Measurements from ENCODE around the gene OR2T11. TPM values are rescaled to one million over a fixed set of nuclear protein-coding genes. Genes with fewer than 3 reads are reported as not detected.

OR2T11 gene
- total and polyA plus RNA-seq, 2 donors (not counting 3 experiments of a cell fraction or from before 2014, with no cell fraction given) = not detected

DNA sequence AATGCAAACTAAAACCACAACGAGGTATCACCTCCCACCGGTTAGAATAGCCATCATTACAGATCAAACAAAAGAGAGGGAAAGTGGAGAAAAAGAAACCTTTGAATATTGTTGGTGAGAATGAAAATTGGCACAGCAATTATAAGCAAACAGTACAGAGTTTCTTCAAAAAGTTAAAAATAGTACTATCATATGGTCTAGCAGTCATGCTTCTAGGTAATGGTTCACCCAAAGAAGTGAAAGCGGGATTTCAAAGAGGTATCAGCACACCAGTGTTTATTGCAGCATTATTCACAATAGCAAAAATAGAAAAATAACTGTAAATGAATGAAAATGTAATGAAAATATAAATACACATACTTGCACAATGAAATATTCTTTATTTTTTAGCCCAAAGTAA lies 45.6 kb downstream of the OR2T11 start:
- H3K9me3 ChIP-seq (replicated peaks; ENCODE audit: control insufficient read depth, insufficient read depth, low read length) = no peaks in the 10 kb centered on the region
- H3K27ac ChIP-seq (ENCODE audit: insufficient read depth, low read depth, low read length) = no peak overlapping the region
- intact Hi-C loops (cut with micrococcal nuclease) = no loop called here
- no peaks in the 10 kb centered on the region for H3K9me1 ChIP-seq (replicated peaks; ENCODE audit: control insufficient read depth, extremely low read depth, insufficient read depth, low read length)
- TF ChIP-seq POLR2A (IDR thresholded peaks at IDR 0.05; ENCODE audit: low read depth, low read length) (no peak), JUN (IDR thresholded peaks at IDR 0.05; ENCODE audit: borderline replicate concordance, insufficient read depth, insufficient read length, low read depth) (no peak), FOS (IDR thresholded peaks at IDR 0.05; ENCODE audit: borderline replicate concordance, insufficient read depth, low read length) (no peak), GATA2 (IDR thresholded peaks at IDR 0.05; ENCODE audit: insufficient read depth, insufficient read length, low read depth, low read length) (no peak), POLR2AphosphoS5 (IDR thresholded peaks at IDR 0.05; ENCODE audit: insufficient read depth, low read depth, low read length) (no peak), MYC (IDR thresholded peaks at IDR 0.05; ENCODE audit: low read depth, low read length) (no peak), EZH2 (IDR thresholded peaks at IDR 0.05; ENCODE audit: borderline replicate concordance, low read depth, low read length, severe bottlenecking) (no peak)
- TF ChIP-seq, protein P1, sequence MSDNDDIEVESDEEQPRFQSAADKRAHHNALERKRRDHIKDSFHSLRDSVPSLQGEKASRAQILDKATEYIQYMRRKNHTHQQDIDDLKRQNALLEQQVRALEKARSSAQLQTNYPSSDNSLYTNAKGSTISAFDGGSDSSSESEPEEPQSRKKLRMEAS (IDR thresholded peaks at IDR 0.05; ENCODE audit: insufficient read depth, insufficient read length) = no peak
- TF ChIP-seq, protein P2, sequence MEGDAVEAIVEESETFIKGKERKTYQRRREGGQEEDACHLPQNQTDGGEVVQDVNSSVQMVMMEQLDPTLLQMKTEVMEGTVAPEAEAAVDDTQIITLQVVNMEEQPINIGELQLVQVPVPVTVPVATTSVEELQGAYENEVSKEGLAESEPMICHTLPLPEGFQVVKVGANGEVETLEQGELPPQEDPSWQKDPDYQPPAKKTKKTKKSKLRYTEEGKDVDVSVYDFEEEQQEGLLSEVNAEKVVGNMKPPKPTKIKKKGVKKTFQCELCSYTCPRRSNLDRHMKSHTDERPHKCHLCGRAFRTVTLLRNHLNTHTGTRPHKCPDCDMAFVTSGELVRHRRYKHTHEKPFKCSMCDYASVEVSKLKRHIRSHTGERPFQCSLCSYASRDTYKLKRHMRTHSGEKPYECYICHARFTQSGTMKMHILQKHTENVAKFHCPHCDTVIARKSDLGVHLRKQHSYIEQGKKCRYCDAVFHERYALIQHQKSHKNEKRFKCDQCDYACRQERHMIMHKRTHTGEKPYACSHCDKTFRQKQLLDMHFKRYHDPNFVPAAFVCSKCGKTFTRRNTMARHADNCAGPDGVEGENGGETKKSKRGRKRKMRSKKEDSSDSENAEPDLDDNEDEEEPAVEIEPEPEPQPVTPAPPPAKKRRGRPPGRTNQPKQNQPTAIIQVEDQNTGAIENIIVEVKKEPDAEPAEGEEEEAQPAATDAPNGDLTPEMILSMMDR (IDR thresholded peaks at IDR 0.05; ENCODE audit: extremely low read depth in 1 of 2, insufficient read depth in 1 of 2, low read depth in 1 of 2, low read length in 2 of 2) = no peak
- H3K4me3 ChIP-seq (replicated peaks in 1 of 3; ENCODE audit: insufficient read depth in 1 of 3, low read depth in 1 of 3, low read length in 3 of 3) = no peak overlapping the region
- H3K4me1 ChIP-seq (ENCODE audit: control insufficient read depth, extremely low read depth, insufficient read depth, low read length) = no peaks in the 10 kb centered on the region
- H3K4me2 ChIP-seq (ENCODE audit: insufficient read depth, low read length) = no peak overlapping the region
- H2AFZ ChIP-seq (ENCODE audit: low read depth, low read length) = no peak overlapping the region
- FAIRE-seq (no peak), DNase-seq (ENCODE audit: low read depth, low spot score) (no peak)
- BruUV-seq (replicated peaks) = no TSS peak
- ChIA-PET CTCF (no interaction called here), POLR2A (no interaction called here)
- H3K9ac ChIP-seq (replicated peaks; ENCODE audit: extremely low read depth, insufficient read depth, low read length) = no peak overlapping the region
- H3K27me3 ChIP-seq (ENCODE audit: control insufficient read depth in 2 of 2, insufficient read depth in 2 of 2, low read length in 2 of 2) = no peaks in the 10 kb centered on the region
- dilution Hi-C loops (cut with MboI; ENCODE audit: extremely low pct_ligation_motif_present, low sequenced_read_pairs) = no loop called here
- H3K79me2 ChIP-seq (ENCODE audit: control insufficient read depth, insufficient read depth, low read length) = no peaks in the 10 kb centered on the region
- H4K20me1 ChIP-seq (replicated peaks; ENCODE audit: control insufficient read depth, extremely low read depth, insufficient read depth, low read length) = no peaks in the 10 kb centered on the region
- H3K36me3 ChIP-seq (ENCODE audit: control insufficient read depth in 2 of 2, extremely low read depth in 1 of 2, insufficient read depth in 2 of 2, low read length in 2 of 2) = no peaks in the 10 kb centered on the region

Measured in endothelial cell of umbilical vein (primary cell).